ENCODE results near the gene UBE2E2.
"Not testable (repeated sequence)": the region's sequence is repeated elsewhere in the genome, so short reads cannot be mapped to it uniquely, and the experiment has no call there.

Gene UBE2E2

DNA sequence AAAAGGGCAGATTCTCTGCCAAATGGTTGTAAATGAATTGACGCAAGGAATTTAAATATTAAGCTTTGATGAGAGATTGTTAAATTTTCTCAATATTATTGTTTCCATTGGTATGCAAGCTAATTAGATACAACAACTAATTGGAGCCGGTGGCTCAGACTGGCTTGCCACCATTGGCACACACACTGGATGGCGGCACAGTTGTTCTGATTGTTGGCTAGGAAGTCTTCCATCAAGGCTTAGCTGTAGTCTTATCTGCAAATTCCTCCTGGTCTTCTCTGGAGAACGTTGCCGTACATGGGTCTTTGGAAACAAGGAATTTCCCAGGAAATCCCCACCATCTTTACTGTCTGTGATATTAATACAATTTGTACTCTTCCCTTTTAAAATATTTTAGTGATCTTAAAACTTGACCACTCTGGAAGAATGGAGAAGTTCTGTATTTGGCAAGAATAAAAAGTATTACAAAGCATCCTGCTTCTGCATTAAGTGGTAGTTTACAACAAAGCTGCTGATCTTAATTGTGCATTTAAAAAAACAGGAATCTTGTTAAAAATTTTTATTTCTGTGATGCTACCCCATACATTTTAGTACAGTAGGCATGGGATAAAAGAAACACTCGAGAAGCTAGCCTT lies 126.5 kb downstream of the UBE2E2 start:
- no peak for DNase-seq (ENCODE audit: low spot score)

DNA sequence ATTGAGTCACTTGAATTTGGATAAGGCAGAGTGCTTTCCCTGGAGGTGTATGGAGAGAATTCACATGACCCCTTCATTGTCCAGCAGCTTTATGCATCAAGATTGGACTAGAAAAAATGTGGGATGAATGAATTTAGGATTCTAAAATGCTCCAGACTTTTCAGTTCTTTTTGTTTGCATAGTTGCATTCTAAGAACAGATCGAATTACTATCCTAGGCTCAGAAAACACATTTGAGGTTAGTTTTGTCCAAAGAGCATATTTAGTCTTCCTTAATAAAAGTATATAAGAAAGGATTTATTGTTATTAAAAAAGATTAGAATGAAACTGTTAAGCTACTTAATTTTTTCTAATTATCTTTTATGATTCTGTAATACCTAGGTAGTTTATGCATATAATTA lies 127.4 kb downstream of the UBE2E2 start:
- no peak for DNase-seq (ENCODE audit: low spot score)

- DNase-seq (ENCODE audit: low spot score): no peak
Observed at GRCh38 chr3:23331141-23331935, 128.2 kb downstream of the UBE2E2 start.

GRCh38 chr3:23333633-23334032 lies 130.5 kb downstream of the UBE2E2 start:
- no peak for DNase-seq (ENCODE audit: low spot score)

DNA sequence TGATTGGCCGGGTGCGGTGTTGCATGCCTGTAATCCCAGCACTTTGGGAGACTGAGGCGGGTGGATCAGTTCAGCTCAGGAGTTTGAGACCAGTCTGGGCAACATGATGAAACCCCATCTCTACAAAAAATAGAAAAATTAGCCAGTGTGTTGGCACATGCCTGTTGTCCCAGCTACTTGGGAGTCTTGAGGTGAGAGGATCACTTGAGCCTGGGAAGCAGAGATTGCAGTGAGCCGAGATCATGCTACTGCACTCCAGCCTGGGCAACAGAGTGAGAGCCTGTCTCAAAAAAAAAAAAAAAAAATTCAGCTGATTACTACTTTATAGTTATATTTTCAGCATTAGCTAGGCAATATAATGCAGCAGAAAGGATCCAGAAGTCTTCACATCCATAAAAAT lies 133.7 kb downstream of the UBE2E2 start:
- not testable (repeated sequence) for DNase-seq (ENCODE audit: low spot score)

- no peak for DNase-seq (ENCODE audit: low spot score)
Observed at GRCh38 chr3:23341147-23341838, 138.2 kb downstream of the UBE2E2 start.

GRCh38 chr3:23342343-23342742 lies 139.2 kb downstream of the UBE2E2 start:
- no peak for DNase-seq (ENCODE audit: low spot score)

- DNase-seq (ENCODE audit: low spot score): no peak
Observed at GRCh38 chr3:23343509-23343908, 140.4 kb downstream of the UBE2E2 start.

GRCh38 chr3:23344886-23345285 lies 141.8 kb downstream of the UBE2E2 start:
- DNase-seq (ENCODE audit: low spot score): no peak

DNA sequence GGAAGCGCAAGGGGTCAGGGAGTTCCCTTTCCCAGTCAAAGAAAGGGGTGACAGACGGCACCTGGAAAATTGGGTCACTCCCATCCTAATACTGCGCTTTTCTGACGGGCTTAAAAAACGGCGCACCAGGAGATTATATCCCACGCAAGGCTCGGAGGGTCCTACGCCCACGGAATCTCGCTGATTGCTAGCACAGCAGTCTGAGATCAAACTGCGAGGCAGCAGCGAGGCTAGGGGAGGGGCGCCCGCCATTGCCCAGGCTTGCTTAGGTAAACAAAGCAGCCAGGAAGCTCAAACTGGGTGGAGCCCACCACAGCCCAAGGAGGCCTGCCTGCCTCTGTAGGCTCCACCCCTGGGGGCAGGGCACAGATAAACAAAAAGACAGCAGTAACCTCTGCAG lies 146.3 kb downstream of the UBE2E2 start:
- not testable (repeated sequence) for DNase-seq (ENCODE audit: low spot score)

DNA sequence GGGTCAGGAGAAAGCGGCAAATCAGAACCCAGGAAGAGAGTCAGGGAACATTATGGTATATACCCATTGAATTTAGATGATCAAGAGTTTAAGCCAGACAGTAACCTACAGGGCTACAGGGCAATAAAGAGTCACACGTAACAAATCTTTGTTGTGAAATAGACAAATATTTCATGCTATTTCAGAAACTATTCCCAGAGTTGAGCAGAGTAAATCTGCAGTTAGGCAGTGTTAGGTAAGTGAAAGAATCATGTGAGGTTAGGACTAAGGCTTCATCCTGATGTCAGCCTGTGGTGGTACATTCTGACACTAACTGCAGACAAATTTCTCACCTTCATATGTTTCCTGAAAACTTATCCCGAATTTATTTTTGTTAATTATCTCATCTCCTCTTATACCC lies 153.0 kb downstream of the UBE2E2 start:
- DNase-seq (ENCODE audit: low spot score): no peak

GRCh38 chr3:23356923-23357322 lies 153.8 kb downstream of the UBE2E2 start:
- DNase-seq (ENCODE audit: low spot score): no peak

DNA sequence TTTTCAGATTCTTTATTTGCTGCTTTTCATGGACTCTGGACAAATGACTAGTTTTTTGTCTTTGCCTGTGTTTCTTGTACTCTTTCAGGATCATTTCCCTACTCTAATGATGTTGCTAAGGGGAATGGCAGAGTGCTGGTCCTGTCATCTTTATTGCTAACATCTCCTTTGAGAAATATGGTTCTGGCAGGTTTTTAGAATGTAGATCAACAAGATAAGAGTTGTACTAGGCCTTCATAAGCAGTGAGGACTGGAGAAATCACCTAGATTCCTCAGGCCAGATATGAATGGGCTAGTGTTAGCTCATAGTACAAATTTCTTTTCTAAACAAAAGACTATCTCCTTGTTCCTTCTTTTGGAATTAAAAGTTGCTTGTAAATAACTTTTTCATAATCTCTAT lies 156.0 kb downstream of the UBE2E2 start:
- no peak for DNase-seq (ENCODE audit: low spot score)

DNA sequence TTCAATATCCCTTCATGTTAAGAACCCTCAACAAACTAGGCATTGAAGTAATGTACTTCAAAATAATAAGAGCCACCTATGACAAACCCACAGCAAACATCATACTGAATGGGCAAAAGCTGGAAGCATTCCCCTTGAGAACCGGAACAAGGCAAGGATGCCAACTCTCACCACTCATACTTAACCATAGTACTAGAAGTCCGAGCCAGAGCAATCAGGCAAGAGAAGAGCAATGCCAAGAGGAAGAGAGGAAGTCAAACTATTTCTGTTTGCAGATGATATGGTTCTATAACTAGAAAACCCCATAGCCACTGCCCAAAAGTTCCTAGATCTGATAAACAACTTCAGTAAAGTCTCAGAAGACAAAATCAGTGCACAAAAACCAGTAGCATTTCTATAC lies 161.9 kb downstream of the UBE2E2 start:
- DNase-seq (ENCODE audit: low spot score): no peak

DNA sequence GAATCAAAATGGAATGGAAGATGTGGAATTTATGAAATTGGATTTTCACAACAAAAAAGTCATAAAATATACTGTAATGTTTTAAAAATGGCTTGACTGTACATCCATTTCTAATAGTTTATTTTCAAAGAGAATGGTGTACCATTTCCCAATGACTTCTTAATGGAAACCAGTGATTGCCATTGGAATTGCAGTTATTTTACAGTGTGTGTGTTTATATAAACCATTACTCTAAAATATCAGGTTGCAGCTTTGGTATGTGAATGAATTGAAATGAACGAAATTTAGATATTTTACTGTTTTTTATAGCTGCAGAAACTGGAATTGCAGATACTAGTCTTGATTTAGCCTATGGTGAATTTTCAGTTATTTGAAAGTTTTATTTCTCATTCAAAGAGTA lies 165.6 kb downstream of the UBE2E2 start:
- DNase-seq (ENCODE audit: low spot score): no peak

GRCh38 chr3:23372285-23372684 lies 169.2 kb downstream of the UBE2E2 start:
- DNase-seq (ENCODE audit: low spot score): no peak

DNA sequence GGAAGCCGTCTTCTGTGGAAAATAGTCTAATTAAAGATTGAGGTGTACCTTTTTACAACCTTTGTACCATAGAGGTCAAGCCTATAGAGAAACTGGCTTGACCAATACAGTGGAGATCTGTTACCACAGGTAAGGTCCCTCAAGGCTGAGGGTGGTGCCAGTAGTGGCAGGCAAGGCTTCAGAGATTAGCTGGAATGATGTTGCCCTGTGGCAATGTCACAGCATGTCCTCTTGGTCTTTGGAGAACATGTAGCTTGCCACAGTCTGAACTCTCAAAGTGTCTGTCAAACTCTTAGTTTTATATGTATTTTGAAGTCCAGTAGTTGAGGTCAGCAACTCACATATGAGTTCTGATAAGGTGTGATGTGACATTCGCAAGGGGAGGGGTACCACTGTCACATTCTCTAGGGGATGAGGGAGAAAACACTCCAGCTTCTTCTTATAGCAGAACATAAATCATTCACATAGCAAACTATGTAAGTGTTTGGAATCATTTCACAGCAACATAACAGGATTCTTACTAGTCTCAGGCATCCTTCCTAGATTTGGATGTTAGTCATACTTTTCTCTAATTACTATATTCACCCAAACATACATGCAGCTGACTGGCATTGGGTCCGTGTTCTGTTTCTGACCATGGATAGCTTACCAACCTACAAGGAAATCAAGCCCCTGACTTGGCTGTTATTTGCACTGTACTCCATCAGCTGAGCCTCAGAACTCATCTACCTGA lies 173.6 kb downstream of the UBE2E2 start:
- no peak for DNase-seq (ENCODE audit: low spot score)

DNA sequence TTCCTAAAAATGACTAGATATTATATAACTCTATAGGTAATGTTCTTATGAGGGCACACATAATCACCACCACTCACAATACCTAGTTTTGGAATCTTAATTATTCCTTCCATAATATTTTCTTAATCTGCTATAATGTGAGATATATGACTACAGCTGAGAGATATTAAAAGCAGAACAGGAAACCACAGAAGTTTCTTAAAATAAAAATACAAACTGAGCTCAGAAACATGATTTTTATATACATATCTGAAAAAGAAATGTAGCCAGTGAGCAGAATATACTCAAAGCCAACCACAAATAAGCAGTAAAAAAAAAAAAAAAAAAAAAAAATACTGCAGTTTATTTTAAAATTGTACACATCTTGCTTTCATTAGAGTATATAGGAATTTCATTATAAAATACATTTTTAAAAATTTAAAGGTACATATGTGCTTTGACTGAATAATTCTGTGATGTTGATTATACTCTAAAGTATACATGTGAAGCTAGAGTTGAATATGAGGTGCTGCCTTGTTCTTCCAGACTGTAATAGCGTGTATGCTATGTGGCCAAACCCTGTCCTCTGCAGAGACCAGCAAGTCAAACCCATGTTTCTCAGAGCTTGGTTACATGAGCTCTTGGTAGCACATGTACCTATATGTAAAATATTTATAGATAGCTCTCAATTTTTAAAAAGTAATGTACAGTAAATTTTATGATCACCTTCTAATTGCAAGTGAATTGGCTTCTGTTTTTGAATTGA lies 175.0 kb downstream of the UBE2E2 start:
- DNase-seq (ENCODE audit: low spot score): no peak

GRCh38 chr3:23383875-23384274 lies 180.7 kb downstream of the UBE2E2 start:
- no peak for DNase-seq (ENCODE audit: low spot score)

DNA sequence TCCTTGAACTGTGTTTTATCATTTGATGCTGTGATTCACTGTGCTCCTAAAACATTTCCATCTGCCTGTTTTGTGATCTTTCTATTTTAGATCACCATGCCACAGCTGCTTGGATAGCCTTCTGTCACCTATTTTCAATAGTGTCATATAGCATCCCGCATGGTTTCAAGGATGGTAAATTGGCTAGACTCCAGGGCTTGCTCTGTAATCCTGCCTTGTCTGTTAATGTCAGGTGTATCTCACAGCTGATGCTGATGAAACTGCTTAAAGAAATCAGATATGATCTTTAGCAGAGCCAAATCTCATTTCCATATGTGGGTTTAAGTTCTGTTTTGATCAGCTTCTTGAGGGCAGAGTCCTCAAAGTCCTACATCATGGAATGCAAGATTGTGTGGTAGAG lies 182.2 kb downstream of the UBE2E2 start:
- DNase-seq (ENCODE audit: low spot score): no peak

DNA sequence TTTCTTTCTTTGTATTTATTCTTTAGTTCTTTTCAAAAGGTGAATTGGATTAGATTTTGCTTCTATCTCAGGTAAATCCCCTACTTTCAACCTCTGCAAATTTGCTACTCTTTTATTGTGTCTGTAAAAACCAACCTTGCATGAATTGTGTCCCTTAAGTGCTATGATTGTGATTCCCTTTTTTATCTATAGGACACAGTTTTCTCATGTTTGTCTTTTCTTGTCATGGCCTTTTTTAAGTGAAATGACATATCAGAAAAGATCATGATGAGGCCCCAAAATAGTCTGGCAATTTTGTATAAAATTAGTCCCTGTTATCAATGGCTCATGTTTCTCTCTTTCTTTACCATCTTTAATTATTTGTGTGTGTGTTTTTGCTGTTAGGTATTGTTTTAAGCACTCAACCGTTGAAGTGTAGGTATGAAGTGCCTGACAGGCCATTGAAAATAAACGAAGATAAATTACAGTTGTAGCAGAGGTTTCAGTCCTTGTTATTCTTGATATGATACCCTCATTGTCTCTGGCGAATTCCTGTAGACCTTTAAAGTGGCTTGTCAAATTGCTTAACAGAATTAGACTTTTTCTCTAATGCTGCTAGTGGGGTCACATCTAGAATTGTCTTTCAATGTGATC lies 184.3 kb downstream of the UBE2E2 start:
- no peak for DNase-seq (ENCODE audit: low spot score)

Measured in kidney tubule cell (primary cell).